HG02852 (cell line): ENCODE data around the gene PRDX6.
"Not testable (repeated sequence)": the region's sequence is repeated elsewhere in the genome, so short reads cannot be mapped to it uniquely, and the experiment has no call there.

Source experiments
- ATAC-seq: cut with Tn5 transposase; IDR thresholded peaks from one replicate; pipeline ENCODE4 v1.9.1; 2021; ENCODE audit warnings: mild to moderate bottlenecking, moderate library complexity; ENCODE audit not compliant: unreplicated experiment

PRDX6 gene

DNA sequence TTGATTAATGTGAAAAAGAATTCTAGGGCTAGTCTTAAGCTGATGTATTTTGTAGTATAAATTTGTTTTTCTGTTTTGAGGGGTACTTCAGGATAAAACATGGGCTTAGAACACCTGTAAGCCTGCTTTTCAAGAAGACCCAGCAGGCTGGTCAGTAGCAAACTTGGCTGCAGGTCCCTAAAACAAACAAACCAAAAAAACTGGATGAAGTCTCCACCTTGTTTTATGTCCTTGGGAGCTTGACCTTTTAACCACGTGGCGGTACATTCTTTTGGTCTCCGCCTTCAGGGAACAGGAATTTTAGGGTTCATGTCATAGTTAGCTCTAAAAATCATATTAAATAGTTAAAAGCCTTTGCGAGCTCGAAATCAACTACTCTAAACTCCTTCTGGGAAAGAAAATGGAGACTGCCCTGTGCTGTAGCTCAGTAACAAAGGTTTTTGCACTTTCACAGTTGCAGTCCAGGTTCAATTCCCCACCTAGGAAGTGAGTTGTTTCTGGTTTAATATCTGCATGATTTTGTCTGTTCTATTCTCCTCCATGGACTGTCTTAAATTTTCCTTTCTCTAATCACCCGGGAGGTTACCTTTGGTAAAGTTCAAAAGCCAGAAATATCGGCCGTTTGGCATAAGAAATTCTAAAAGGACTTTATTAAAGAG lies 18.6 kb downstream of the PRDX6 start:
- no peak for ATAC-seq

DNA sequence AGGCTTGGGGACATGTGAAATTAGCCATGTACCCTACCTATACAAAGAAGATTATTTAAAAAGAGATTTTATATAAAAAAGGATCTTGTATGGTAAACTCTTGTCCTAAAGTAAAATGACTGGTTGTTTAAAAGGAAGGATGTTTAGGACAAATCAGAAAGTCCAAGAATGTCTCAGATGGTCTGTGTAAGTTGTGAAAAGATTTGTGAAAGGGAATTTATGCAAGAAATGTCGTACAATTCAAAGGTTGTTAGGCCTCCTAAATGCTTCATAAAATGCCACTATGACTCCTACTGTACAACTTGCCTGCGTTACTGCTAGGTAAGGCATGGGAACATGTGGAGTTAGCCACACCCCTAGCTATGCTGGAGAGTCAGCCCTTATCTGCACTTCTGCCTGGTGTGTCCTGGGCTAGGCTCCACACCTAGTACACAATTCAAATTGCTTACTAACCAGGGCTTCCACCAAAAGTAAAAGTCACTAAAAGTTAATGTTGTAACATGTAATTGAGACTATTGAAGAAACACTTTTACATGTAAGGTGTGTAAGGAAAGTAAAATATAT lies 19.7 kb downstream of the PRDX6 start:
- no peak for ATAC-seq

DNA sequence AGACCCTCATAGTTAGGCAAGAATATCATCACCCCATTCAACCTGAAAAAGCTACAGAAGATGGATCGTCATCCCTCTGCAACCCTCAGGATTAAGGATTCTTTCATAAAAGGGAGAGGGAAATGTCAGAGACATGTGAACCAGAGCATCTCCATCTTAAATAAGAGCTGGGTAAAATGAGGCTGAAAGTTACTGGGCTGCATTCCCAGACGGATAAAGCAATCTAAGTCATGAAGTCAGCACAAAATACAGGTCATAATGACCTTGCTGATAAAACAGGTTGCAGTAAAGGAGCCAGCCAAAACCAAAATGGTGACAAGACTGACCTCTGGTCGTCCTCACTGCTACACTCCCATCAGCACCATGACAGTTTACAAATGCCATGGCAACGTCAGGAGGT lies 22.6 kb downstream of the PRDX6 start:
- ATAC-seq: no peak

DNA sequence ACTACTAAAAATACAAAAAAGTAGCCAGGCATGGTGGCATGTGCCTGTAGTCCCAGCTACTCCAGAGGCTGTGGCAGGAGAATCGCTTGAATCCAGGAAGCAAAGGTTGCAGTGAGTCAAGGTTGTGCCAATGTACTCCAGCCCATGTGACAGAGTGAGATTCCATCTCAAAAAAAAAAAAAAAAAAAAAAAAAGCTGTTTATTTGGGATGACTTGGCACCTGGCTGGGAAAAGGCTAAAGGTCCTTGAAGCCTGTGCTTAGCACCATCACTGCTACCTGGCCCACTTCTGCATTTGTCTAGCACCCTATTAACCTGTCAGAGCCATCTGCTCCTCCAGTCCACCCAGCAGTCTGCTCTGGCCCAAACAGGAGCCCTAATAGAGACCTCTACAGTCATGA lies 25.0 kb downstream of the PRDX6 start:
- no peak for ATAC-seq

DNA sequence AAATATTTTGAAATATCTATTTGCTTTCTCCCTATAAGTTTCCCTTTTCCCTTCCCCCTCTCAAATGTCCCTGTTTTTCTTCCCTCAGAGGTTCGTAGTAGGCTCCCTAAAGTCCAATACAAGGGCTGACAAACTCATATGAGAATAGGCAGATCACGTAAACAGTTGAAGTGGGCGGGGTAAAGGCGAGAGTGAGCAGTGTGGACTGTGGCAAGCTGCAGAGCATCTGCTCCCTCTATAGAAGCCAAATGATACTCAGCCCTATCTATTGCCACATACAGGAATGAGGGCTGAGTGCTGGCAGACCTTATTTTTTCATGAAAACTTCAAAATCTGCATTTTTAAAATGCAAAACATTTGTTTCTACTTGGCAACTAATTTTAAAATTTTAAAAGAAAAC lies 26.3 kb downstream of the PRDX6 start:
- ATAC-seq: no peak

DNA sequence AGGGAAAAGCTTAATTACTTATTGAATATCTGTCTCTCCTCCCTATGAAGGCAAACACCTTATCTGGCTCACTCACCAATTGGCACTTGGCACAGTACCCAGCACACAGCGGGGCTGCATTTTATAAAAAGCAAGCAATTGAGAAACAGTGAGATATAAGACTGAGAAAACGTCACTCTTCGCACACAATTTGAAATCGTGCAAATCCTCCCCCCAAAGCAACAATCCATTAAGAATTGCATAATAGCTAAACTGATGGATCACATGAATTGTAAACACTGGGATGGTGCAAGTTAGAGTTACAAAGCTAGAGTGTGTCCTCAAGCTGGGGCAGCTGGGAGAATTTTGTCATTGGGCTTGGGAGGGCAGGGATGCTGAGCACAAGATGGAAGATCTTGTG lies 27.1 kb downstream of the PRDX6 start:
- no peak for ATAC-seq

DNA sequence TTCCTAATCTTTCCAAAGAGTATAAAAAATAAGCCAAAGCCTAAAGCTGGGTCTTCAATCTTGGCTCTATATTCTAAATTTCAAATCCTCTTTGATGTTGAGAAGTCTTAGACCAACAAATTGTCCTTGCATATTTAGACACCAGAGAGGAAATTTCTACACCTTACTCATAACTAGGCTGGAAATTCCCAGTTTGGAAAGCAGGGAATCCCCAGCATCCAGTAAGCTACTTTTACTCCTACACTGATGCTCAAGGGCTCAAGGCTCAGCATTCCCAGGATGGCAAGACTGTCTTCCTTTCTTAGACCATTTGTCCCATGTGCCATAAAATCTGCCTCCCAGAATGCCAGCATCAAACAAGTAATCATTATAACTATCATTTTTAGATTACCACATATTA lies 28.3 kb downstream of the PRDX6 start:
- no peak for ATAC-seq

DNA sequence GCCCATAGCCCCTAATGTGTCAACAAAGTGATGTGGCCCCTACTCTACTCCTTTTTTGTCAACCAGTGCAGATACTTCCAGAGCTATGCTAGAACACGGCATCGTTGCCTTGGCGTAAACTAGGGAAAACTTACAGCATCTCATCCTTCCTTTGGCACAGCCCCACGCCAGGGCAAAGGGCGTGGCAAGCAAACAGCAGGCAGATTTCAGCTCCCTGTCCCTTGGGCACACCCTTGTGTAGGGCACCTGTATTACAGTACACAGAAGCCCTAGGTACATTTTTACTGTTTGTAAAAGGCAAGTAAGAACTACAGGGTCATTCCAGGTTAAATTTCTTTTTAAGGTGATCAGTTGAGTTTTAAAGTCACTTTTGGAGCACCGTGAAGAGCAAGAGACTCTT lies 29.3 kb downstream of the PRDX6 start:
- ATAC-seq: no peak

DNA sequence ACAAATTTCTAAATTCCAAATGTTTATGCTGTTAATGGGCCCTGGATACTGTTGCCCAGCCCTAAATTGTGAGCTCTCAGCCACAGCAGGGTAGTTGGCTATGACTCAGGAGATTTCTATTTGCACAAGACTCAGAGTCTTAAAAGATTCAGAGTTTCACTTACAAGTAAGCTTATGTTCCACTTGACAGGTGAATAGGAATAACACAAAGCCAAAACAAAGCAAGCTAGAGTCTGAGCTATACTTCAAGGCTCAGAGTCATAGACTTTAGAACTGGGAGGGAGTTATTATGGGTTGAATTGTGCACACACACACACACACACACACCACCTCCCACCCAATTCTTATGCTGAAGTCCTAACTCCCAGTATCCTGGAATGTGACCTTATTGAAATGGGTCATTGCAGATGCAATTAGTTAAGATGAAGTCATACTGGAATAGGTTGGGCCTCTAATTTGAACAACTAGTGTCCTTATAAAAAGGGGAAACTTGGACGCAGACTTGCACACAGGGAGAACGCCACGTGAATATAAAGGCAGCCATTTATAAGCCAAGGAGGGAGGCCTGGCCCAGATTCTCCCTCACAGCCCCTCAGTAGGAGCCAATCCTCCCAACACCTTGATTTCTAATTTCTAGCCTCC lies 30.2 kb downstream of the PRDX6 start:
- ATAC-seq: no peak

DNA sequence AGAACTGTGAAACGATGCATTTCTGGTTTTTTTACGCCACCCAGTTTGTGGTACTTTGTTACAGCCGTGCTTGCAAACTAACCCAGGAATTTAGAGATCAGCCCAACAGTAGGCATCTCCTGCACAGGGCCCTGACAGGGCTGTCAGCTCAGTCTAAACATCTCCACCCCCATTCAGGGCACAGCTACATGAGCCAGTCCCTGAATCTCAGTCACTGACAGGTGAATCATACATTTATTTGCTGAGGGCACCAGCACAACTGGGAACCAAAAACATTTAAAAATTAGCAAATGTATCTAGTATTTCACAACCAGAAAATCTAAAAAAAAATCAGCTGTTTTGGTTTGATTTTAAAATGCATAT lies 30.7 kb downstream of the PRDX6 start:
- no peak for ATAC-seq

DNA sequence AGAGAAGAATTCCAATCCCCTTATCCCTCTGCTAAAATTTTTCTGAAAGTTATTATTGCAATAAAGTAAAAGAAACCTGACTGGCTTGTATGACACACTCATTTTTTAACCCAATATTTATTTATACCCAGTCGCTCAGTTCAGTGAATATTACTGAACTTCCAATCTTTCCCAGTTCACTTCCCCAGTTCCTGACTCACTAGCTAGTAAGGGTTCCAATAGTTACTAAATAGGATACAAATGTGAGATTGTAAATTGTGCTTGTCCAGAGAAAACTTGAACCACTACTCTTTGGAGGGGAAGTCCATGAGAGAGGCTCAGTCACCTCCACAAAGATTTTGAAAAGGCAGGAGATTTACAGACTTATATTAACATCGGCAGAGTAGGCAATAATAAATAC lies 31.4 kb downstream of the PRDX6 start:
- ATAC-seq: no peak

DNA sequence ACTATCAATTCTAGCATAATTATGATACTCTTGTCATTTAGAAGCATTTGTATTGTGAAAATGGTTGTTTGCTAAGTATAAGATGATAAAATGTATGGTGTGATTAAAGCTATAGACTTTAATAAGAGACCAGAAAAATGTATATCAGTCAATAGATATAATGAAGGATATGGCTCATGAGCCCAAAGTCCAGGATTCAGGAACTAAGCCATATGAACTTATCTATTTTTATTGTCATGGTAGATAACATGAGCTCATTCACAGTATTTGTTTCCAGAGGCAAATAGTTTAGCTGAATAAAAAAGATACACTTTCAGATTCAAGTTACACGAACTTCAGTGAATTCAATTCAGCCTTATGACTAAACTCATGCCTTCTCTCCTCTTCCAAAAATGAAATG lies 32.7 kb downstream of the PRDX6 start:
- no peak for ATAC-seq

DNA sequence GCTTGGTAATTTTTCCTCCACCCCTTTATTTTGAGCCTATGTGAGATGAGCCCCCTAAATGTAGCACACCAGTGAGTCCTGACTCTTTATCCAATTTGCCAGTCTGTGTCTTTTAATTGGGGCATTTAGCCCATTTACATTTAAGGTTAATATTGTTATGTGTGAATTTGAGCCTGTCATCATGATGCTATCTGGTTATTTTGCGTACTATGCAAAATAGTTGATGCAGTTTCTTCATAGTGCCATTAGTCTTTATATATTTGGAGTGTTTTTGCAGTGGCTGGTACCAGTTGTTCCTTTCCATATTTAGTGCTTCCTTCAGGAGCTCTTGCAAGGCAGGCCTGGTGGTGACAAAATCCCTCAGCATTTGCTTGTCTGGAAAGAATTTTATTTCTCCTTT lies 37.4 kb downstream of the PRDX6 start:
- not testable (repeated sequence) for ATAC-seq

DNA sequence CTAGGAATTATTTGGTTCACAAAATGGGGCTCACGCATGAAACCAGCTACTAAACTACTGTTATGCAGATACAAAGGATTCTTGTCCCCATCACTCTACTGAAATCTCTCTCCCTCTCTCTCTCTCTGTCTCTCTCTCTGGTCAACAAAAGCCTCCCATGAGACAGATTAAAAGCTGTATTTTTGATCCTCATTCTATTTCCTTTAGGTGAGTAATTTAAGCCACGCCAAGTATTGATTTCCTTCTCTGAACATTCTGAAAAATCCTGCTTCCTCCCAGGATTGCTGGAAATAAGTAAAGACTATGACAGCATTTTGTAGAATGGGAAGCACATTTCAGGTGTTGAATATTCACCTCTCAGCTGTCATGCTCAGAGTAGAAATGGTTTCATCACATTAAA lies 43.7 kb downstream of the PRDX6 start:
- ATAC-seq: no peak

DNA sequence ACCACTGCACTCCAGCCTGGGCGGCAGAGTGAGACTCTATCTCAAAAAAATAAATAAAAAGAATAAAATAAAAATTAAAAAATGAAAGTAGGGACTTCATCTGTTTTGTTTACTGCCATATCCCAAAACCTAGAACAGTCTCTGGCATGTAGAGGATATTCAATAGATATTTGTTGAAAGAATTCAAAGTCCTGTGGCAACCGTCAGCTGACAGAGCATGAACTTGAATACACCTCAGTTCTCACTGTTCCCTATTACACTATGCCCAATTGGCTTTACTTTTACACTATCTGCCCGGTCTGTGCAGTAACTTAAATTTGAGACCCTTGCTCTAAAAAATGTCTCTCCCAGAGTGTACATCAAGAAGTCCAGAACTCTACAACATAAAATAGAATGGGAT lies 46.2 kb downstream of the PRDX6 start:
- ATAC-seq: no peak

DNA sequence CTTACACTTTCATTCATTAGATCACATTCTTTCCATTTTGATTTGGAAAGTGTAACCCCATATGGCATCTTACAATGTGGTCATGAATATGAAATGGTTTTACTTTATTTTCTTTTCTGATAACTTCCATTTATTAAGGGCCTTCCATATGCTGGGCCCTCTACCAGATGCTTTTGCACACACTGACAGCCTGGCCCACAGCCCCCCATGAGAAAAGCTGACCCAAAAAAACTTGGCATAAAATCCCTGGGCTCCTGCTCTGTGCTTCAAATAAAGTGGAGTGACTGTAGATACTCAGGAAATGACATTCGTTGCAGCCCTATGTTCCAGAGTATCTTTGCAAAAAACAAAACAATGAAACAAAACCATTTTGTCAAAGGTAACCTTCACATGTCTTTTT lies 48.8 kb downstream of the PRDX6 start:
- ATAC-seq: no peak

DNA sequence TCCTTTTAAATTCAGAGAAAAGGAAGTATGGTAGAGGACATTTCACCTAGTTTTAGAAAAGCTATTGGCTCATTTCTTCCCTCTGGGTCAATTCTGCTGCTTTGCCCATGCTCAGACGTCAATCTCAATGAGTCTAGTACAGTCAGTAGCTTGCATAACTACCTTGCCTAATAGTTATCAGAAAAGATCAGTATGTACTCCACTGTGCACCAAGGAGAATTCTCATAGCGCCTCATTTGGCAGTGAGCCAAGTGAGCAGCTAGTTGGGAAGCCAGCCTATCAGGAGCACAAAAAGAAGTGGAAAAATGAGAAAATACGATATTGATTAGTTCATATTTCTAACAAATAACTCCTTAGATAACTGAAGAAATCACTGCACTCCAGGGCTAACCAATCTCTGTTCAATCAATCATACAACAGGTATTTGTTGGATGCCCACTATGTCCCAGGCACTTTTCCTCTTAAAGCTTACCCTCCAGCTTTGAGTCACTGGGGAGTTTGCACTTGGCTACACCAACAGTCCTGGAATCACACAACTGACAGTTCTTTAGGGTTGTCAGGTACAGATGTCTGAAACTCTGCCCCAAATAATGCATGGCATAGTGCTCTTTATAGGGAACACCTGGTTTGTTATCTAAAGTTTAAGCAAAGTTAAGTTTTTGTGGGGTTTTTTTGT lies 50.2 kb downstream of the PRDX6 start:
- ATAC-seq: no peak

DNA sequence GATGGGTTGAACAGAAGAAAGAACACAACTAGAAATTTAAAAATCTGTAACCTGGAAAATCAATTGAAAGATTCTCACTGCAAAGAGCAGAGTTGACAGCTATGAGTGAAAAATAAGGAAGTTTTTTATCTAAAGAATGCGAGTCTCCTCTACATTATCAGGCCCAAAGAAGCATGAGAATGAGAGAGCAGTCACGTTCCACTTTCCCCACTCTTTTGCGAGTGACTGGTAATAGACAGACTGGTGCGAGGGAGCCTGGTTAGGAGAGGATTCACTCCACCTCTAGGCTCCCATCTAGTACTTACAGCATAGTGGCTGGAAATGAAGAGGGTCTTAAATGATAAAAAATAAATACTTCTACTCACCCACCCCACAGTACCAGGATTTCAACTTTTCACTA lies 52.0 kb downstream of the PRDX6 start:
- ATAC-seq: no peak

DNA sequence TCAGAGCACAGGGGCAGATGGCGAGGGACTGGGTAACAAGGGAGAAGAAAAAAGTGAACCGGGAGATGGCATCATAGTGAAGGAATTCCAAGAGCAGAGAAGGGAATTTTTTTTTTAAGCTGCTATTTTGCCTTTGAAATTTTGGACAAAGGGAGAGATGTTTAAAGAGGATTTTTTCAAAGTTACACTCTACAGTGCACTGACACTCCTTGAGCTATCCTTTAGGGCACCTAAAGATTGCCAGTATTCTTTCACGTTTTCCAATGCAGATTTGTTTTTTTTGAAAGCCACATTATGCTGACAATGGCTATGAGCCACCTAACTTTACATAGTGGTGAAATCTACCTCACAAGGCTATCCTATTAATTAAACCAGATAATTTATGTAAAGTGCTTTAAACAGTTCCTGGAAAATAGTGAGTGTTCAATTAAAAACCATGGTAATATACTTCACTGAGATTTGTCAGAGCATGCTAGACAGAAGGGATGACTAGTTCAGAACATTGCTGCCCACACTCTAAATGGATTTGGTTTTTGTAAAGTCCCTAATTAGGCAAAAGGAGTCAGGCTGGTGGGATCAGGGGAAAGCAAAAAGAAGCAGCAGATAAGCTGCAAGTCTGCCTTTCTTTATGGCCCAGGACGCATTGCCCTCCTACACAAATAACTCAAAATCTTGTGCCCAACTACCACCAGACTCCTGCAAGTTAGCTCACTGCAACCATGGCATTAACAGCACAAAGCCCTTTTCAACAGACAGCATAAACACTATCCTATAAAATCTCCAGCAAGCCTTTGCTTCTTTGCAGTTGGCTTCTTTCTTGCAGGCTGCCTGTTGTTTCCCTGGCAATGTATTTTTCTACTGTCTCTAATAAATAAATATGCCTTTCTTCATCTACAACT lies 53.9 kb downstream of the PRDX6 start:
- no peak for ATAC-seq

DNA sequence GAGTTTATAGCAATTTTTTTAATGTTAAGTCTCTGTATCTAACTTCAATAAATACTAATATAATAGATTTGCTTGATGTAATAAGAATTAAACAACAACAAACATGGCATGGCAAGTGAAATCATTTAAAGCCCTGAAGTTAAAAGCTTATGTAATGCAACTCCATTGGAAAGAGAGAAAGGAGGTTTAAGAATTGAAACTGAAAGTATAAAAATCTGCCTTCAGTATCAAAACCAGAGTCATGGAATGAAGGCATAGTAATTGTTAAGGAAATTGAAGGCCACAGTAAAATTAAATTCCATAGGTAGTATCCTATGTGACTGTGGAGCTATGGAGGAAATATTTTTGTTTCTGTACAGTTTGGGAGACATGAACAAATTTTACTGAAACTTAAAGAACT lies 55.1 kb downstream of the PRDX6 start:
- ATAC-seq: no peak

DNA sequence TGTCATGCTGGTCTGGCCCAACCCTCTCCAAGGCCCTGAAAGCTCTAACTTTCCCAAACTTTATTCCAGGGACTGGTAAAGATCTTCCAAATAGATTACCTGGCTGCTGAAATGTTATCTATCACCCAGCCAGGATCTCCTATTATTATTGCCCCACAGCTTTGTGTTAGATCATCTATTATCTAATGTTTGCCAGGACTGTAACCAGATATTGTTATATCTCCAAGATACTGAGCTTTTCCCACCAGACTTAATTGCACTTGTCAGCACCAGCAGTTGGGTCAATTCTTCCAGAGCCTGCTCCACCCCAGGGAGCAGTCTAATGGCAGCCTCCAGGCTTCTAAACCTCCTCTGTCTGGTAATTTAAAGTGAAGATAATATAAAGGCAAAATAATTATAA lies 59.1 kb downstream of the PRDX6 start:
- no peak for ATAC-seq
